ENCODE measurements around the gene BLOC1S5.
A peak's percentile ranks its signal among the peaks of the same experiment; 100 is the strongest.

BLOC1S5 gene

GRCh38 chr6:8017276-8017701 is 46.9 kb downstream of the BLOC1S5 start:
- peak overlapping the region; percentile 57 to 84 for H3K27ac Mint-ChIP-seq
- ATAC-seq (replicated peaks) (peak; percentile 92), DNase-seq (no peak)
- no peaks in the 10 kb centered on the region for H3K27me3 Mint-ChIP-seq
- H3K4me1 Mint-ChIP-seq (ENCODE audit: low read depth in 2 of 2), result peaks cover 7 to 9% of the 10 kb centered on the region in 2 donors
- H3K4me3 Mint-ChIP-seq, result peak overlapping the region in 1 of 2 donors; percentile 70
- H3K9me3 Mint-ChIP-seq, result no peaks in the 10 kb centered on the region
- H3K36me3 Mint-ChIP-seq (ENCODE audit: insufficient read depth), result peaks cover 19% of the 10 kb centered on the region

- peaks cover 15% of the 10 kb centered on the region for H3K36me3 Mint-ChIP-seq (ENCODE audit: insufficient read depth)
- no peaks in the 10 kb centered on the region for H3K27me3 Mint-ChIP-seq
- H3K4me3 Mint-ChIP-seq, result no peak overlapping the region
- ATAC-seq (replicated peaks), result no peak
- H3K27ac Mint-ChIP-seq, result peak overlapping the region in 1 of 2 donors; percentile 44
- H3K4me1 Mint-ChIP-seq (ENCODE audit: low read depth in 2 of 2), result peaks cover 7 to 9% of the 10 kb centered on the region in 2 donors
- H3K9me3 Mint-ChIP-seq, result no peaks in the 10 kb centered on the region
- DNase-seq, result no peak
Observed at GRCh38 chr6:8014947-8015346, 49.2 kb downstream of the BLOC1S5 start.

- H3K27ac Mint-ChIP-seq, result no peak overlapping the region
- ATAC-seq (replicated peaks), result no peak
- no peaks in the 10 kb centered on the region for H3K27me3 Mint-ChIP-seq
- no peaks in the 10 kb centered on the region for H3K9me3 Mint-ChIP-seq
- H3K4me1 Mint-ChIP-seq (ENCODE audit: low read depth in 2 of 2), result peaks cover 7 to 9% of the 10 kb centered on the region in 2 donors
- H3K36me3 Mint-ChIP-seq (ENCODE audit: insufficient read depth), result peaks cover 15% of the 10 kb centered on the region
- DNase-seq, result no peak
- H3K4me3 Mint-ChIP-seq, result no peak overlapping the region
Observed at GRCh38 chr6:8013763-8014162, 50.4 kb downstream of the BLOC1S5 start.

- ATAC-seq (replicated peaks), result no peak
- no peak overlapping the region for H3K27ac Mint-ChIP-seq
- no peak for DNase-seq
- H3K27me3 Mint-ChIP-seq, result peaks cover 0 to 4% of the 10 kb centered on the region in 2 donors
- H3K36me3 Mint-ChIP-seq (ENCODE audit: insufficient read depth), result no peaks in the 10 kb centered on the region
- no peak overlapping the region for H3K4me3 Mint-ChIP-seq
- no peaks in the 10 kb centered on the region for H3K9me3 Mint-ChIP-seq
- H3K4me1 Mint-ChIP-seq (ENCODE audit: low read depth in 2 of 2), result no peaks in the 10 kb centered on the region
Observed at GRCh38 chr6:8006208-8006607, 58.0 kb downstream of the BLOC1S5 start.

DNA sequence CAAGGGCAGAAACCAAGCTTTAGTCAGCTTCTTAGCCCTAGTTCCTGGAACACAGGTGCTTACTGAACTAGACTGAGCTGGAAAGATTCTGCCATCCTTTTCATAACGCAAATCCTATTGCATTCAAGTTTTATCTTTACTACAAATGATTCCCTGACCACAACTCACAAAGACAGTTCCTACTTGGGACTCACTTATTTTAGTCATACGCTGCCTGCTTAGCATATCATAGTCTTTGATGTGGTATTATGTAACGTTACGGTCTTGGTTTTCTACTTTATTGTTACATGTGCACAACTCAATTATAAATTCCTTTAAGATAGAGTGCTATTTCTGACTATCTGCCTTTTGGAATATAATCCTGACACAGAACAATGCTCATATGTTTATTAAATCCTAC is 59.1 kb downstream of the BLOC1S5 start:
- Mint-ChIP-seq H3K27ac (no peak overlapping the region), H3K27me3 (peaks cover 0 to 9% of the 10 kb centered on the region in 2 donors), H3K4me1 (ENCODE audit: low read depth in 2 of 2) (no peaks in the 10 kb centered on the region), H3K9me3 (no peaks in the 10 kb centered on the region), H3K36me3 (ENCODE audit: insufficient read depth) (no peaks in the 10 kb centered on the region), H3K4me3 (no peak overlapping the region)
- no peak for ATAC-seq (replicated peaks)
- DNase-seq, result no peak

GRCh38 chr6:8000636-8001035 is 63.6 kb downstream of the BLOC1S5 start:
- Mint-ChIP-seq H3K9me3 (no peaks in the 10 kb centered on the region), H3K4me3 (no peak overlapping the region), H3K36me3 (ENCODE audit: insufficient read depth) (no peaks in the 10 kb centered on the region), H3K27ac (no peak overlapping the region), H3K4me1 (ENCODE audit: low read depth in 2 of 2) (no peaks in the 10 kb centered on the region), H3K27me3 (peaks cover 0 to 9% of the 10 kb centered on the region in 2 donors)
- DNase-seq (no peak), ATAC-seq (replicated peaks) (no peak)

DNA sequence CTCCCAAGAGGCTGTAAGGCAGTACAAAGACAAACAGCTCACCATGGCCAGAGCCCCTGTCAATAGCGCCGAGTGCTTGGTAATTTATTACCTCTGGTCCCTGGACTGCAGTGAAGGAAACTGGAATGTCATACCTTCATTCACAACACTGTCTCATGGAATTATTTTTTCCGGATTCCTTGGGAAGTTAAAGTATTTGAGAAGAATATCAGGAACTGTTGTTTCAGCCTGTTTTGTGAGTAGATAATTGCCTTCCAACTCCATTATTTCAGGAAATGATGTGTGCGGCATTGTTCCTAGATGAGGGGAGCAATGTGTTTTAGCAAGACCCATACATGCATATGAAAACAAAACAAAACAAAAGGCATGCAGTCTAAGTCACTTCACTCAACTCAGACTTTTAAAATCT is 64.0 kb downstream of the BLOC1S5 start:
- Mint-ChIP-seq H3K4me1 (ENCODE audit: low read depth in 2 of 2) (no peaks in the 10 kb centered on the region), H3K36me3 (ENCODE audit: insufficient read depth) (no peaks in the 10 kb centered on the region), H3K4me3 (no peak overlapping the region), H3K9me3 (no peaks in the 10 kb centered on the region), H3K27me3 (peaks cover 0 to 9% of the 10 kb centered on the region in 2 donors), H3K27ac (no peak overlapping the region)
- no peak for ATAC-seq (replicated peaks)
- DNase-seq, result no peak

GRCh38 chr6:7999201-7999600 is 65.0 kb downstream of the BLOC1S5 start:
- Mint-ChIP-seq H3K36me3 (ENCODE audit: insufficient read depth) (no peaks in the 10 kb centered on the region), H3K27ac (no peak overlapping the region), H3K4me3 (no peak overlapping the region), H3K27me3 (peaks cover 0 to 9% of the 10 kb centered on the region in 2 donors), H3K4me1 (ENCODE audit: low read depth in 2 of 2) (no peaks in the 10 kb centered on the region), H3K9me3 (no peaks in the 10 kb centered on the region)
- no peak for ATAC-seq (replicated peaks)
- DNase-seq, result no peak

DNA sequence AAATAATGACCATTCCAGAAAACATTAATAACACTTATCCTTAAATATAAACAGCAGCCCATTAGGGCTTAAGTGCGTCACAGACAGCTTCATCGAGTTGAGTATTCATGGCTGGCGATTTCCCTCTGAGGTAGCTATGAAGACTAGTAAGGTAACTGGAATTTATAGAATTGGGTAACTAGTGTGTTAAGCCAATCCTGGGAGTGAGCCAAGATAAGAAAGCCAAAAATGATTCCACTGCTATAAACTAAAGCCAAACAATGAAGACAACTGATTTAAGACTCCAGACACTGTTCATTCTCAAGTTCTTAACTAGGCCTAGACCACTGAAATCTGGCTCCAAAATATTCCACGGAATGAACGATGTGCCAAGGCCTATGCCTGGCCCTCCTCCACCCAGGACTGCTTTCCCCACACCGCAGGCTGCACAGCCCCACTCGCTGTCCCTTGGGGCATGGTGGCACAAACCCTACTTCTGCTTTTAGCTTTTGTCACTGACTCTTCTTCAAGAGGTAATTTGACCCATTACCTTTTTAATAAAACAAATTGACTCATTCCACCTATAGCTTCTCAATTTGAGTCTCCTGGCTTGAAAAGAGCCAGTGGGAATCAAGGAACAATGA is 66.0 kb downstream of the BLOC1S5 start:
- no peak overlapping the region for H3K27ac Mint-ChIP-seq
- H3K4me3 Mint-ChIP-seq, result no peak overlapping the region
- DNase-seq (no peak), ATAC-seq (replicated peaks) (no peak)
- H3K4me1 Mint-ChIP-seq (ENCODE audit: low read depth in 2 of 2), result no peaks in the 10 kb centered on the region
- H3K36me3 Mint-ChIP-seq (ENCODE audit: insufficient read depth), result no peaks in the 10 kb centered on the region
- peaks cover 0 to 1% of the 10 kb centered on the region in 2 donors for H3K9me3 Mint-ChIP-seq
- H3K27me3 Mint-ChIP-seq, result peaks cover 0 to 9% of the 10 kb centered on the region in 2 donors

GRCh38 chr6:7997286-7997685 is 66.9 kb downstream of the BLOC1S5 start:
- H3K4me1 Mint-ChIP-seq (ENCODE audit: low read depth in 2 of 2), result no peaks in the 10 kb centered on the region
- H3K27ac Mint-ChIP-seq, result no peak overlapping the region
- peaks cover 0 to 9% of the 10 kb centered on the region in 2 donors for H3K27me3 Mint-ChIP-seq
- H3K4me3 Mint-ChIP-seq, result no peak overlapping the region
- H3K36me3 Mint-ChIP-seq (ENCODE audit: insufficient read depth), result no peaks in the 10 kb centered on the region
- H3K9me3 Mint-ChIP-seq, result peaks cover 0 to 1% of the 10 kb centered on the region in 2 donors
- ATAC-seq (replicated peaks) (no peak), DNase-seq (no peak)

DNA sequence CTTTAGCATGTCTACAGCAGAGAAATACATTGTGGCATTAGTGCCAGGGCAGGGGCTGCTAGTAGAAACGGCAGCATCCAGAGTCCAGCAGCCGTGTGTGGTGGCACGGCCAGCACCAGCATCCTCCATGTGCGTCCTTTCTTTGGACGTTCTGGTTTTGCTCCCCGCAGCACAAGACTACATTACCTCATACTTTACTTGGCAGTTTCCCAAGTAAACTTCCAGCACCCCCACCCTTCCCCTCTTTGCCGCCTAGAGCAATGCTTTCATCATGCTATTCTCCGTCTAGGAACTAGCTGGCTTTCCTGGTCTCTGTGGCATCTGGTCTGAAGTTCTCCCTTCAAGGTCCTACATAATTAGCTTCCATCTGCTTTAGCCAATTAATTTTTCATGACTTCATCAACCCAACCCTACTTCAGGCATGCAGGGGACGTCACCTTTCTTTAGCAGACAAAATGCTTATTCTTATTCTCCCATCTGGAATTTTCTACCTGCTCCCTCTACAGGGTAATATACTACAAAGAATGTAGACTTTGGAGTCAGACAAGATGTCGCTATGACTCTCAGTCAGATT is 67.6 kb downstream of the BLOC1S5 start:
- no peak for DNase-seq
- Mint-ChIP-seq H3K4me3 (no peak overlapping the region), H3K27ac (peak overlapping the region in 1 of 2 donors; percentile 20), H3K4me1 (ENCODE audit: low read depth in 2 of 2) (no peaks in the 10 kb centered on the region), H3K36me3 (ENCODE audit: insufficient read depth) (no peaks in the 10 kb centered on the region), H3K9me3 (peaks cover 0 to 1% of the 10 kb centered on the region in 2 donors), H3K27me3 (peaks cover 0 to 8% of the 10 kb centered on the region in 2 donors)
- no peak for ATAC-seq (replicated peaks)

- no peaks in the 10 kb centered on the region for H3K4me1 Mint-ChIP-seq (ENCODE audit: low read depth in 2 of 2)
- H3K27me3 Mint-ChIP-seq, result no peaks in the 10 kb centered on the region
- H3K4me3 Mint-ChIP-seq, result no peak overlapping the region
- H3K36me3 Mint-ChIP-seq (ENCODE audit: insufficient read depth), result no peaks in the 10 kb centered on the region
- ATAC-seq (replicated peaks), result no peak
- DNase-seq, result no peak
- peaks cover 0 to 1% of the 10 kb centered on the region in 2 donors for H3K9me3 Mint-ChIP-seq
- no peak overlapping the region for H3K27ac Mint-ChIP-seq
Observed at GRCh38 chr6:7993952-7994351, 70.2 kb downstream of the BLOC1S5 start.

GRCh38 chr6:7993399-7993798 is 70.8 kb downstream of the BLOC1S5 start:
- Mint-ChIP-seq H3K4me1 (ENCODE audit: low read depth in 2 of 2) (no peaks in the 10 kb centered on the region), H3K27me3 (no peaks in the 10 kb centered on the region), H3K27ac (no peak overlapping the region), H3K9me3 (peaks cover 0 to 3% of the 10 kb centered on the region in 2 donors), H3K4me3 (no peak overlapping the region), H3K36me3 (ENCODE audit: insufficient read depth) (no peaks in the 10 kb centered on the region)
- DNase-seq (no peak), ATAC-seq (replicated peaks) (no peak)

DNA sequence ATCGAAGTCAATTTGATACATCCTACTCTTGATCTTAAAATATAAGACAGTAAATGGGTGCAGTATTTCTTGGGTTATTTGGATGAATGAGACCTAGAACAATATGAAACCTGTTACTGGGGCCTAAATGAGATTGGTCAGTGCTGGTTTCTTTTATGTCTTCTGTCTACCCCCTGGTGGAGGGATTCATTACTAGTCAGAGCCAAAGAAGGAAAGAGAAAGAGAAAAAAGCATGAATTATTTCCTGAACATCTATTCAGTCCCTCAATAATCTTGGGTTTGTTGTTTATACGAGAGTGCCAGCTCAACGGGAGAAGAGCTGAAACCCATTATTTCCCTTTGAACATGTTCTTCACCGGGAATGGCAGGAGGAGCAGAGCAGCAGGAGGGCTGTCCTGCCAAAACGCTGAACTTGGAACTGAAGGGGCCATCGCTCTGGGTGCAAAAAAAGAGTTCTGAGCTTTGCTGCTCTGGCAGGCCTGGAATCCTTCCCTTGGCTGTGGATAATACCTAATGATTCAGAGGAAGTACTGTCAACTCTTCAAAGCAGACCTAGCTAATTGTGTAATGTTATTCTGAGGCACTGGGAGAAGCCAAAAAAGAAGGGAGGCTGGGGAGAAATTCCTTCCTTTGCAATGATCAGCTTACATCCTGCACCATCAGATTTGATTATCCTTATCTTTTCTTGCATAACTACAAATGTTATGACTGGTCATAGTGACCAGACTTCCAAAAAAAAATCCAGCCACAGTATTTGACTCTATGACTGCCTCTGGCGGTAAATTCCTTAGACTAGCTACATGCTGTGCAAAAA is 72.0 kb downstream of the BLOC1S5 start:
- Mint-ChIP-seq H3K4me1 (ENCODE audit: low read depth in 2 of 2) (no peaks in the 10 kb centered on the region), H3K9me3 (peaks cover 0 to 4% of the 10 kb centered on the region in 2 donors), H3K27me3 (no peaks in the 10 kb centered on the region), H3K36me3 (ENCODE audit: insufficient read depth) (no peaks in the 10 kb centered on the region), H3K27ac (no peak overlapping the region), H3K4me3 (no peak overlapping the region)
- ATAC-seq (replicated peaks), result no peak
- DNase-seq, result no peak
